ENCODE results near the gene ARRDC1. TPM values are rescaled to one million over a fixed set of nuclear protein-coding genes. Genes with fewer than 3 reads are reported as not detected.

The ARRDC1 gene, protein sequence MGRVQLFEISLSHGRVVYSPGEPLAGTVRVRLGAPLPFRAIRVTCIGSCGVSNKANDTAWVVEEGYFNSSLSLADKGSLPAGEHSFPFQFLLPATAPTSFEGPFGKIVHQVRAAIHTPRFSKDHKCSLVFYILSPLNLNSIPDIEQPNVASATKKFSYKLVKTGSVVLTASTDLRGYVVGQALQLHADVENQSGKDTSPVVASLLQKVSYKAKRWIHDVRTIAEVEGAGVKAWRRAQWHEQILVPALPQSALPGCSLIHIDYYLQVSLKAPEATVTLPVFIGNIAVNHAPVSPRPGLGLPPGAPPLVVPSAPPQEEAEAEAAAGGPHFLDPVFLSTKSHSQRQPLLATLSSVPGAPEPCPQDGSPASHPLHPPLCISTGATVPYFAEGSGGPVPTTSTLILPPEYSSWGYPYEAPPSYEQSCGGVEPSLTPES
- total RNA-seq: 10 to 100 TPM; 40.5 to 56.4 TPM

DNA sequence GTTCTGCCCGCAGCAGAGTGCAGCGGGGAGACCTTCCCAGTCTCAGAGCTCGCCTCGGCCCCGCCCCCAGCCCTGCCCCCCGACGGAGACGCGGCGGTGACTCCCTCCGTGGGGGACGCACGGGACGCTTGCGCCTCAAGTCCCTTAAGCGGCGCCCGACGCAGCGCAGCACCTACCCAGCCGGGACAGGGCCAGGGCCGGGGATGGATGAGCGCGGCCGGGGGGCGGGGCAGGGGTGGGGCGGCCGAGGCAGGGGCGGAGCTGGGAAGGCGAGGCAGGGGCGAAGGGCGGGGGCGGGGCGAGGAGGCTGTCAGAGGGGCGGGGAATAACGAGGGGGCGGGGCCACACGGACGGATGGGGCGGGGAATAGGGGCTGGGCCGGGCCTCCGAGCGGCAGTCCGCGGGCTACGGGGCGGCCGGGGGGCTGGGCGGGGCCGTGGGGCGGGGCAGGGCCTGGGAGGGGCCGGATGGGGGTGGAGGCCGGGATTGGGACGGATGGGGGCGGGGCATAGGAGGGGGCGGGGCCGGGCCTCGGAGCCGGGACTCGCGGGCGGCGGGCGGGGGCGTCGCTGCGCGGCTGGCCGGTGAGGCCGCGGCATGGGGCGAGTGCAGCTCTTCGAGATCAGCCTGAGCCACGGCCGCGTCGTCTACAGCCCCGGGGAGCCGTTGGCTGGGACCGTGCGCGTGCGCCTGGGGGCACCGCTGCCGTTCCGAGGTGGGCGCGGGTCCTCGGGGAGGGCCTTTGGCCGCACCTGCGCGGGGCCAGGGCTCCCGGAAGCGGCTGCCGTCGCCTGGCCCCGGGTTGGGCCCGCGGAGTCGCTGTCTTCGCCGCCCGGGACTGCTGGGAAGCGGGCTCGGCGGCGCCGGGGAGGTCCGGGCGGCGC lies at the start of gene ARRDC1:
ARRDC1 (plus strand) TSS at position 566 of the 884 bp plus-strand sequence; CDS start at position 598, 32 bp downstream.
- H3K27ac ChIP-seq: peak within 1 kb of the TSS; percentile 38 to 83
- no peaks in the 10 kb centered on the region for H3K27me3 ChIP-seq (replicated peaks; ENCODE audit: insufficient read depth)
- peak; percentile 78 for DNase-seq (ENCODE audit: low spot score)
- peak; percentile 67 for ATAC-seq (ENCODE audit: insufficient number of reproducible peaks, low FRiP score, low read depth)
- TF ChIP-seq, protein P1, sequence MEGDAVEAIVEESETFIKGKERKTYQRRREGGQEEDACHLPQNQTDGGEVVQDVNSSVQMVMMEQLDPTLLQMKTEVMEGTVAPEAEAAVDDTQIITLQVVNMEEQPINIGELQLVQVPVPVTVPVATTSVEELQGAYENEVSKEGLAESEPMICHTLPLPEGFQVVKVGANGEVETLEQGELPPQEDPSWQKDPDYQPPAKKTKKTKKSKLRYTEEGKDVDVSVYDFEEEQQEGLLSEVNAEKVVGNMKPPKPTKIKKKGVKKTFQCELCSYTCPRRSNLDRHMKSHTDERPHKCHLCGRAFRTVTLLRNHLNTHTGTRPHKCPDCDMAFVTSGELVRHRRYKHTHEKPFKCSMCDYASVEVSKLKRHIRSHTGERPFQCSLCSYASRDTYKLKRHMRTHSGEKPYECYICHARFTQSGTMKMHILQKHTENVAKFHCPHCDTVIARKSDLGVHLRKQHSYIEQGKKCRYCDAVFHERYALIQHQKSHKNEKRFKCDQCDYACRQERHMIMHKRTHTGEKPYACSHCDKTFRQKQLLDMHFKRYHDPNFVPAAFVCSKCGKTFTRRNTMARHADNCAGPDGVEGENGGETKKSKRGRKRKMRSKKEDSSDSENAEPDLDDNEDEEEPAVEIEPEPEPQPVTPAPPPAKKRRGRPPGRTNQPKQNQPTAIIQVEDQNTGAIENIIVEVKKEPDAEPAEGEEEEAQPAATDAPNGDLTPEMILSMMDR (IDR thresholded peaks at IDR 0.05): no peak
- H3K36me3 ChIP-seq: no peaks in the 10 kb centered on the region
- peaks cover 15 to 41% of the 10 kb centered on the region in 2 donors for H3K4me1 ChIP-seq (ENCODE audit: control insufficient read depth in 1 of 2, low read depth in 2 of 2)
- no peaks in the 10 kb centered on the region for H3K9me3 ChIP-seq
- peak within 1 kb of the TSS; percentile 89 for H3K4me3 ChIP-seq

GRCh38 chr9:137556069-137556838 lies 49.2 kb upstream of the ARRDC1 start:
- Histone ChIP-seq H3K4me3 (no peak overlapping the region), H3K27ac (no peak overlapping the region), H3K36me3 (peaks cover 21% of the 10 kb centered on the region), H3K9me3 (no peaks in the 10 kb centered on the region), H3K27me3 (replicated peaks; ENCODE audit: insufficient read depth) (no peaks in the 10 kb centered on the region), H3K4me1 (ENCODE audit: control insufficient read depth in 1 of 2, low read depth in 2 of 2) (peaks cover 4 to 7% of the 10 kb centered on the region in 2 donors)
- DNase-seq (ENCODE audit: low spot score) (no peak), ATAC-seq (ENCODE audit: insufficient number of reproducible peaks, low FRiP score, low read depth) (no peak)
- TF ChIP-seq, protein P1 (IDR thresholded peaks at IDR 0.05): no peak

DNA sequence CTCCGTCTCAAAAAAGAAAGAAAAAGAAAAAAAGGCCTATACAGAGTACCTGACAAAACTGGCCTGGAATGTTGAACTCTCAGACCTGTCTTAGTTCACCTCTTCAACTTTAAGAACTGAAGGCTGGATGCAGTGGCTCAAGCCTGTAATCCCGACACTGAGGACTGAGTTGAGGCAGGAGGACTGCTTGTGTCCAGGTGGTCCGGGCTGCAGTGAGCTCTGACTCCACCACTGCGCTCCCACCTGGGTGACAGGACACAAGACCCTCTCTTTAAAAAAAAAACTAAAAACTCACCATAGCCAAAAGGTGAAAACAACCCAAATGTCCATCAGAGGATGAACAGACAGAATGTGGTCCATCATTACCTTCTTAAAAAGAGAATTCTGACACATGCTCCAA lies 47.4 kb upstream of the ARRDC1 start:
- Histone ChIP-seq H3K36me3 (peaks cover 19% of the 10 kb centered on the region), H3K4me1 (ENCODE audit: control insufficient read depth in 1 of 2, low read depth in 2 of 2) (no peaks in the 10 kb centered on the region), H3K9me3 (no peaks in the 10 kb centered on the region), H3K4me3 (no peak overlapping the region), H3K27ac (no peak overlapping the region), H3K27me3 (replicated peaks; ENCODE audit: insufficient read depth) (no peaks in the 10 kb centered on the region)
- TF ChIP-seq, protein P1 (IDR thresholded peaks at IDR 0.05): no peak
- no peak for ATAC-seq (ENCODE audit: insufficient number of reproducible peaks, low FRiP score, low read depth)
- no peak for DNase-seq (ENCODE audit: low spot score)

- peaks cover 5% of the 10 kb centered on the region for H3K36me3 ChIP-seq
- no peaks in the 10 kb centered on the region for H3K27me3 ChIP-seq (replicated peaks; ENCODE audit: insufficient read depth)
- no peaks in the 10 kb centered on the region for H3K9me3 ChIP-seq
- no peak overlapping the region for H3K27ac ChIP-seq
- H3K4me1 ChIP-seq (ENCODE audit: control insufficient read depth in 1 of 2, low read depth in 2 of 2): no peaks in the 10 kb centered on the region
- no peak overlapping the region for H3K4me3 ChIP-seq
- ATAC-seq (ENCODE audit: insufficient number of reproducible peaks, low FRiP score, low read depth): no peak
- TF ChIP-seq, protein P1 (IDR thresholded peaks at IDR 0.05): no peak
- no peak for DNase-seq (ENCODE audit: low spot score)
Measured at GRCh38 chr9:137564134-137564533, 41.4 kb upstream of the ARRDC1 start.

Measured in thoracic aorta (tissue), 2 donors.